MM.1S (cell line): ENCODE data around the gene TMPRSS13.

Source experiments
- DNase-seq: peaks from one replicate; pipeline ENCODE4 v3.0.0-alpha.2; 2015
- H2AFZ ChIP-seq: fragments of 300-600 bp; sonication (generic); 2 replicates; pipeline ENCODE4 v1.6.0; 2016; ENCODE audit warnings: antibody characterized with exemption, low read length
- H3F3A ChIP-seq: fragments of 300-600 bp; sonication (generic); 2 replicates; pipeline ENCODE4 v1.6.1; 2016; ENCODE audit warnings: mild to moderate bottlenecking, antibody characterized with exemption, low read length, moderate library complexity, mixed read lengths; ENCODE audit not compliant: insufficient read depth
- H3K27ac ChIP-seq: fragments of 300-600 bp; sonication (generic); 2 replicates; pipeline ENCODE4 v1.5.1; 2016; ENCODE audit warnings: mild to moderate bottlenecking, low read length
- H3K27me3 ChIP-seq: fragments of 300-600 bp; sonication (generic); replicated peaks from 2 replicates; pipeline ENCODE4 v1.6.0; 2016; ENCODE audit warnings: low read length; ENCODE audit not compliant: insufficient read depth
- H3K36me3 ChIP-seq: fragments of 300-600 bp; sonication (generic); replicated peaks from 2 replicates; pipeline ENCODE4 v1.6.1; 2016; ENCODE audit warnings: mild to moderate bottlenecking, low read length, mixed read lengths; ENCODE audit not compliant: insufficient read depth
- H3K4me1 ChIP-seq: fragments of 300-600 bp; sonication (generic); 2 replicates; pipeline ENCODE4 v1.6.1; 2016; ENCODE audit warnings: low read length, mixed read lengths
- H3K4me2 ChIP-seq: fragments of 300-600 bp; sonication (generic); 2 replicates; pipeline ENCODE4 v1.6.0; 2016; ENCODE audit warnings: low read depth, low read length
- H3K4me3 ChIP-seq: fragments of 300-600 bp; sonication (generic); 2 replicates; pipeline ENCODE4 v1.5.1; 2016; ENCODE audit warnings: low read length, mixed read lengths
- H3K79me2 ChIP-seq: fragments of 300-600 bp; sonication (generic); 2 replicates; pipeline ENCODE4 v1.6.1; 2016; ENCODE audit warnings: mixed run types, low read length, mixed read lengths
- H3K9ac ChIP-seq: fragments of 300-600 bp; sonication (generic); 2 replicates; pipeline ENCODE4 v1.6.1; 2016; ENCODE audit warnings: low read length, mixed read lengths
- H3K9me2 ChIP-seq: fragments of 300-600 bp; sonication (generic); replicated peaks from 2 replicates; pipeline ENCODE4 v1.6.1; 2016; ENCODE audit warnings: mild to moderate bottlenecking, low read length, mixed read lengths; ENCODE audit not compliant: insufficient read depth
- H3K9me3 ChIP-seq: fragments of 300-600 bp; sonication (generic); replicated peaks from 2 replicates; pipeline ENCODE4 v1.6.1; 2016; ENCODE audit warnings: mild to moderate bottlenecking, low read length, mixed read lengths; ENCODE audit not compliant: insufficient read depth
- H4K20me1 ChIP-seq: fragments of 300-600 bp; sonication (generic); 2 replicates; pipeline ENCODE4 v1.6.1; 2016; ENCODE audit warnings: mild to moderate bottlenecking, low read length, moderate library complexity, mixed read lengths; ENCODE audit not compliant: insufficient read depth
- CTCF ChIP-seq: fragments of 300-600 bp; sonication (generic); IDR thresholded peaks from 2 replicates; pipeline ENCODE4 v1.5.1; 2016; ENCODE audit warnings: antibody characterized with exemption, low read length, mixed read lengths
- EZH2 ChIP-seq: fragments of 300-600 bp; sonication (generic); optimal IDR thresholded peaks from 2 replicates; pipeline ENCODE3; 2017; ENCODE audit warnings: low read depth, mild to moderate bottlenecking, antibody characterized with exemption, low read length, mixed read lengths
- EZH2phosphoT487 ChIP-seq: fragments of 300-600 bp; sonication (generic); IDR thresholded peaks from 2 replicates; pipeline ENCODE4 v1.6.1; 2018; ENCODE audit warnings: antibody characterized with exemption, low read length

TMPRSS13 gene

GRCh38 chr11:117878314-117878938 lies 50.8 kb downstream of the TMPRSS13 start:
- H3F3A ChIP-seq: no peaks in the 10 kb centered on the region
- no peak overlapping the region for H3K4me3 ChIP-seq
- peaks cover 1% of the 10 kb centered on the region; the same call in 1 of the 2 replicates for H3K4me1 ChIP-seq
- H3K36me3 ChIP-seq: no peaks in the 10 kb centered on the region
- no peak for DNase-seq
- H3K9me2 ChIP-seq: no peaks in the 10 kb centered on the region
- no peak overlapping the region for H2AFZ ChIP-seq
- no peak overlapping the region for H3K4me2 ChIP-seq
- no peaks in the 10 kb centered on the region for H3K9me3 ChIP-seq
- H4K20me1 ChIP-seq: peaks cover under 1% of the 10 kb centered on the region; the same call in 1 of the 2 replicates
- TF ChIP-seq EZH2 (no peak), EZH2phosphoT487 (no peak), CTCF (no peak)
- no peak overlapping the region for H3K9ac ChIP-seq
- H3K27me3 ChIP-seq: peaks cover 97% of the 10 kb centered on the region
- no peak overlapping the region for H3K27ac ChIP-seq
- no peaks in the 10 kb centered on the region for H3K79me2 ChIP-seq

- Histone ChIP-seq H3K9ac (no peak overlapping the region), H3K9me2 (no peaks in the 10 kb centered on the region), H3K27ac (no peak overlapping the region), H3K4me3 (no peak overlapping the region), H3K36me3 (no peaks in the 10 kb centered on the region), H3K27me3 (peaks cover 98% of the 10 kb centered on the region), H3K4me2 (no peak overlapping the region), H3F3A (no peaks in the 10 kb centered on the region), H3K9me3 (no peaks in the 10 kb centered on the region), H3K4me1 (peaks cover 7% of the 10 kb centered on the region; the same call in 1 of the 2 replicates), H2AFZ (no peak overlapping the region), H4K20me1 (peaks cover 3% of the 10 kb centered on the region; the same call in 1 of the 2 replicates), H3K79me2 (no peaks in the 10 kb centered on the region)
- no peak for TF ChIP-seq EZH2
- no peak for TF ChIP-seq EZH2phosphoT487
- no peak for TF ChIP-seq CTCF
- no peak for DNase-seq
Observed at GRCh38 chr11:117877120-117877784, 52.0 kb downstream of the TMPRSS13 start.

GRCh38 chr11:117876341-117877119 lies 52.7 kb downstream of the TMPRSS13 start, which contains the start of gene FXYD6:
TSS of gene FXYD6 (minus strand) at chr11:117876658. CDS start at chr11:117842776, 33,882 bp downstream.
- H2AFZ ChIP-seq: no peak within 1 kb of the TSS
- DNase-seq: no peak
- H3K27ac ChIP-seq: no peak within 1 kb of the TSS

More at GRCh38 chr11:117876341-117877119, 52.7 kb downstream of the TMPRSS13 start, which contains the start of gene FXYD6:
- no peak within 1 kb of the TSS for H3K4me2 ChIP-seq
- no peaks in the 10 kb centered on the region for H3K79me2 ChIP-seq
- no peak within 1 kb of the TSS for H3K9ac ChIP-seq
- H3F3A ChIP-seq: no peaks in the 10 kb centered on the region
- peaks cover 7% of the 10 kb centered on the region; the same call in 1 of the 2 replicates for H3K4me1 ChIP-seq
- H3K36me3 ChIP-seq: no peaks in the 10 kb centered on the region
- H3K9me2 ChIP-seq: no peaks in the 10 kb centered on the region
- peaks cover 99% of the 10 kb centered on the region for H3K27me3 ChIP-seq
- H4K20me1 ChIP-seq: peaks cover 3% of the 10 kb centered on the region; the same call in 1 of the 2 replicates
- no peaks in the 10 kb centered on the region for H3K9me3 ChIP-seq
- H3K4me3 ChIP-seq: no peak within 1 kb of the TSS
- TF ChIP-seq EZH2 (no peak), EZH2phosphoT487 (no peak), CTCF (no peak)
